HL-60 (cell line): ENCODE measurements around the gene CHCHD10.

Experiments
- TF ChIP-seq, protein P1 (sequence below): IDR thresholded peaks from one replicate; pipeline ENCODE4 v1.5.1; 2011; ENCODE audit warnings: low read length, control low read depth, inconsistent platforms; ENCODE audit not compliant: insufficient read depth
- TF ChIP-seq, protein P2 (sequence below): IDR thresholded peaks from 2 replicates; pipeline ENCODE4 v1.6.1; 2012; ENCODE audit warnings: low read depth; ENCODE audit not compliant: insufficient replicate concordance

GRCh38 chr22:23782252-23782651 is 14.5 kb upstream of the CHCHD10 start:
- TF ChIP-seq, protein P1, sequence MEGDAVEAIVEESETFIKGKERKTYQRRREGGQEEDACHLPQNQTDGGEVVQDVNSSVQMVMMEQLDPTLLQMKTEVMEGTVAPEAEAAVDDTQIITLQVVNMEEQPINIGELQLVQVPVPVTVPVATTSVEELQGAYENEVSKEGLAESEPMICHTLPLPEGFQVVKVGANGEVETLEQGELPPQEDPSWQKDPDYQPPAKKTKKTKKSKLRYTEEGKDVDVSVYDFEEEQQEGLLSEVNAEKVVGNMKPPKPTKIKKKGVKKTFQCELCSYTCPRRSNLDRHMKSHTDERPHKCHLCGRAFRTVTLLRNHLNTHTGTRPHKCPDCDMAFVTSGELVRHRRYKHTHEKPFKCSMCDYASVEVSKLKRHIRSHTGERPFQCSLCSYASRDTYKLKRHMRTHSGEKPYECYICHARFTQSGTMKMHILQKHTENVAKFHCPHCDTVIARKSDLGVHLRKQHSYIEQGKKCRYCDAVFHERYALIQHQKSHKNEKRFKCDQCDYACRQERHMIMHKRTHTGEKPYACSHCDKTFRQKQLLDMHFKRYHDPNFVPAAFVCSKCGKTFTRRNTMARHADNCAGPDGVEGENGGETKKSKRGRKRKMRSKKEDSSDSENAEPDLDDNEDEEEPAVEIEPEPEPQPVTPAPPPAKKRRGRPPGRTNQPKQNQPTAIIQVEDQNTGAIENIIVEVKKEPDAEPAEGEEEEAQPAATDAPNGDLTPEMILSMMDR: no peak
- TF ChIP-seq, protein P2, sequence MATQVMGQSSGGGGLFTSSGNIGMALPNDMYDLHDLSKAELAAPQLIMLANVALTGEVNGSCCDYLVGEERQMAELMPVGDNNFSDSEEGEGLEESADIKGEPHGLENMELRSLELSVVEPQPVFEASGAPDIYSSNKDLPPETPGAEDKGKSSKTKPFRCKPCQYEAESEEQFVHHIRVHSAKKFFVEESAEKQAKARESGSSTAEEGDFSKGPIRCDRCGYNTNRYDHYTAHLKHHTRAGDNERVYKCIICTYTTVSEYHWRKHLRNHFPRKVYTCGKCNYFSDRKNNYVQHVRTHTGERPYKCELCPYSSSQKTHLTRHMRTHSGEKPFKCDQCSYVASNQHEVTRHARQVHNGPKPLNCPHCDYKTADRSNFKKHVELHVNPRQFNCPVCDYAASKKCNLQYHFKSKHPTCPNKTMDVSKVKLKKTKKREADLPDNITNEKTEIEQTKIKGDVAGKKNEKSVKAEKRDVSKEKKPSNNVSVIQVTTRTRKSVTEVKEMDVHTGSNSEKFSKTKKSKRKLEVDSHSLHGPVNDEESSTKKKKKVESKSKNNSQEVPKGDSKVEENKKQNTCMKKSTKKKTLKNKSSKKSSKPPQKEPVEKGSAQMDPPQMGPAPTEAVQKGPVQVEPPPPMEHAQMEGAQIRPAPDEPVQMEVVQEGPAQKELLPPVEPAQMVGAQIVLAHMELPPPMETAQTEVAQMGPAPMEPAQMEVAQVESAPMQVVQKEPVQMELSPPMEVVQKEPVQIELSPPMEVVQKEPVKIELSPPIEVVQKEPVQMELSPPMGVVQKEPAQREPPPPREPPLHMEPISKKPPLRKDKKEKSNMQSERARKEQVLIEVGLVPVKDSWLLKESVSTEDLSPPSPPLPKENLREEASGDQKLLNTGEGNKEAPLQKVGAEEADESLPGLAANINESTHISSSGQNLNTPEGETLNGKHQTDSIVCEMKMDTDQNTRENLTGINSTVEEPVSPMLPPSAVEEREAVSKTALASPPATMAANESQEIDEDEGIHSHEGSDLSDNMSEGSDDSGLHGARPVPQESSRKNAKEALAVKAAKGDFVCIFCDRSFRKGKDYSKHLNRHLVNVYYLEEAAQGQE: no peak
